NCI-H1417 treated with DMSO at 0.1 percent for 48 hours (cell line): Measurements from ENCODE around the gene MAOA.

Experiments
- DNase-seq: peaks from one replicate; lab custom pipeline; 2025; lab: John Stamatoyannopoulos, UW

Gene MAOA

DNA sequence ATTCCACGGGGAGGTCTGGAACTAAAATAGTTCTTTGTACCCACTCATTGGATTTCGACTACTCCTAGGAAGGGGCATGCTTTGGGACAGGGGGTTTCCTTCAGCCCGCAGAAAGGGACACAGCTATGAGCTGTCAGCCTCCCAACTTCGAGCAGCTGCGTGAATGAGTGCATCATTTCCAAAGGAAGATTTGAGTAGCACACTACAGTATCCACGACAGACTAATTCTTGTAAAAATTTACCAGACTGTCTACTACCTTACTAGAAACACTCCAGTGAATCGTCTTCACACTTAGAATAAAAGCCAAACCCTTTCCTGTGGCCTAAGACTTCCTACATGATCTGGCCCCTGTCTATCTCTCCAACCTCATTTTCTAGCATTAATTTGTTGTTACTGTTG, 101.9 kb downstream of the MAOA start:
- no peak for DNase-seq

DNA sequence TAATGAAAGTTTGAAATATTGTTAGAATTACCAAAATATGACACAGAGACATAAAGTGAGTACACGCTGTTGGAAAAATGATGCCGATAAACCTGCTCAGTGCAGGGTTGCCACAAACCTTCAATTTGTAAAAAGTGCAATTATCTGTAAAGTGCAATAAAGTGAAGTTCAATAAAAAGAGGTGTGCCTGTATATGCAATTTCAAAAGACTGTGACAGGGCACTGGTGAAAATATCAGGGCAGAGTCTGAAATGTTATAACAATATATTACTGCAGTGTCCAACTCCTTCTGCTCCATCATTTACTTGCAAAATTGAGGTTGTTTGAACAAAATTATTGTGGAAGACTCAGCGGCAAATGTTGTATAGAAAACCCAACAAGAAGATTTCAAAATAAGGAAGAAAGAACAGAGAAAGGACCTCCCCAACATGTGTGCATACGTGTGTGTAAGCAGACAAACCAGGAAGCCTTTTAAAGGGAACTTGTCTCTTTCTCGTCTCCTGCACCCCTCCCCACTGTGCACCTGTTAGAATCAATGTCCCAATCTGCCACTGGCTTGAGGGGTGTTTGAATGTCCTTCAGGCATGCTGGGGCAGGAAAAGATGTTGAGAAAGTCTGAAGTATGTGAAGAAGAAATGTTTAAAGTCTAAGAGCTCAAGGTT, 130.0 kb downstream of the MAOA start:
- no peak for DNase-seq
